Measurements from ENCODE around the gene RNF121.

RNF121 gene

DNA sequence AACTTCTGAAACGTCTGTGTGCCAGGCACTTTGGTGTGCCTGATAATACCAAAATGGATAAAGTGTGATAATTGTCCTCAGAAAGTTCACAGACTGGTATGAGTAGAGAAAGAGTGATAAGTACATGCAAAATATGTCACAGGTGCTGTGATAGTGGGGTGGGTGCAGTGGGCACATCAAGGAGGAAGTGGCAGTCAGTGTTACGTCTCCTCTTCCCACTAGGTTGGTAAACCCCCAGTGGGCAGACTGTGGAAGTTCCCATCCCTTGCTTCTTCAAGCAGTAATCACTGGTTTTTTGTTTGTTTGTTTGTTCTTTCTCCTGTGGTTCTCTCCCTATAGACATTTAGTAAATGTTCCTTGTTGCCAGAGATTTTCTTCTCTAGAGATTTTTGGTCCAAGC is 5.4 kb downstream of the RNF121 start:
- H3K27ac ChIP-seq: no peak overlapping the region
- TF ChIP-seq, protein P1, sequence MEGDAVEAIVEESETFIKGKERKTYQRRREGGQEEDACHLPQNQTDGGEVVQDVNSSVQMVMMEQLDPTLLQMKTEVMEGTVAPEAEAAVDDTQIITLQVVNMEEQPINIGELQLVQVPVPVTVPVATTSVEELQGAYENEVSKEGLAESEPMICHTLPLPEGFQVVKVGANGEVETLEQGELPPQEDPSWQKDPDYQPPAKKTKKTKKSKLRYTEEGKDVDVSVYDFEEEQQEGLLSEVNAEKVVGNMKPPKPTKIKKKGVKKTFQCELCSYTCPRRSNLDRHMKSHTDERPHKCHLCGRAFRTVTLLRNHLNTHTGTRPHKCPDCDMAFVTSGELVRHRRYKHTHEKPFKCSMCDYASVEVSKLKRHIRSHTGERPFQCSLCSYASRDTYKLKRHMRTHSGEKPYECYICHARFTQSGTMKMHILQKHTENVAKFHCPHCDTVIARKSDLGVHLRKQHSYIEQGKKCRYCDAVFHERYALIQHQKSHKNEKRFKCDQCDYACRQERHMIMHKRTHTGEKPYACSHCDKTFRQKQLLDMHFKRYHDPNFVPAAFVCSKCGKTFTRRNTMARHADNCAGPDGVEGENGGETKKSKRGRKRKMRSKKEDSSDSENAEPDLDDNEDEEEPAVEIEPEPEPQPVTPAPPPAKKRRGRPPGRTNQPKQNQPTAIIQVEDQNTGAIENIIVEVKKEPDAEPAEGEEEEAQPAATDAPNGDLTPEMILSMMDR (IDR thresholded peaks at IDR 0.05; ENCODE audit: low read depth, low read length, missing control alignments): no peak
- no peaks in the 10 kb centered on the region for H3K36me3 ChIP-seq (replicated peaks)
- DNase-seq: no peak
- in situ Hi-C loops (cut with HindIII; ENCODE audit: low pct_ligation_motif_present, low sequenced_read_pairs): no loop called here
- H3K4me3 ChIP-seq (ENCODE audit: low read depth, low read length): no peak overlapping the region
- H3K27me3 ChIP-seq (replicated peaks): no peaks in the 10 kb centered on the region

DNA sequence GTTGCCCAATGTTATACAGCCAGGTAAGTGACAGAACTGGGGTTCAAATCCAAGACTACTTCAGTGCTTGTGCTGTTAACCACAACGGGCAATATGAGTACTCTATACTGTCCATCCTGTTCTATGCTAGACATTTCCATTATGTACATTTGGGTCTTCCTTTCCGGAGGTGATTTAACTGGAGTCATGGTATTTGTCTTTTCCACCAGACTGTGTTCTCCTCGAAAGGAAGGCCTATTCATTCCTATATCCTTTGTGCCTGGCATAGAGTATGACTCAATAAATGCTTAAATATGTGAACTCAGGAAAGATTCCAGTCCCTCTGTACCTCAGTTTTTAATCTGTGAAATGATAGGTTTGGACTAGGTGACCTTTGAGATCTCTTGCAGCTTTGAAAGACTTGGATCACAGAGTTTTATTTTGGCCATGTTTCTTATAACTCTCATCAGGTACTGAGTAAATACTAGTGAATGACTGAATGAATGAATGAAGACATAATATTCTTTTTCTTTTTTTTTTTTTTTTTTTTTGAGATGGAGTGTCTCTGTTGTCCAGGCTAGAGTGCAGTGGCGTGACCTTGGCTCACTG is 6.6 kb downstream of the RNF121 start:
- no peaks in the 10 kb centered on the region for H3K27me3 ChIP-seq (replicated peaks)
- TF ChIP-seq, protein P1 (IDR thresholded peaks at IDR 0.05; ENCODE audit: low read depth, low read length, missing control alignments): no peak
- no peak overlapping the region for H3K27ac ChIP-seq
- no peak overlapping the region for H3K4me3 ChIP-seq (ENCODE audit: low read depth, low read length)
- no peaks in the 10 kb centered on the region for H3K36me3 ChIP-seq (replicated peaks)
- DNase-seq: no peak
- in situ Hi-C loops (cut with HindIII; ENCODE audit: low pct_ligation_motif_present, low sequenced_read_pairs): no loop called here

- peak; percentile 76 for DNase-seq
- in situ Hi-C loops (cut with HindIII; ENCODE audit: low pct_ligation_motif_present, low sequenced_read_pairs): no loop called here
- H3K27me3 ChIP-seq (replicated peaks): no peaks in the 10 kb centered on the region
- no peak overlapping the region for H3K4me3 ChIP-seq (ENCODE audit: low read depth, low read length)
- TF ChIP-seq, protein P1 (IDR thresholded peaks at IDR 0.05; ENCODE audit: low read depth, low read length, missing control alignments): no peak
- H3K36me3 ChIP-seq (replicated peaks): no peaks in the 10 kb centered on the region
- H3K27ac ChIP-seq: peak overlapping the region; percentile 46
These were observed 8.0 kb downstream of the RNF121 start for GRCh38 chr11:71936825-71937224.

GRCh38 chr11:71937826-71938225 is 9.0 kb downstream of the RNF121 start:
- Histone ChIP-seq H3K27me3 (replicated peaks) (no peaks in the 10 kb centered on the region), H3K36me3 (replicated peaks) (no peaks in the 10 kb centered on the region), H3K4me3 (ENCODE audit: low read depth, low read length) (no peak overlapping the region), H3K27ac (no peak overlapping the region)
- TF ChIP-seq, protein P1 (IDR thresholded peaks at IDR 0.05; ENCODE audit: low read depth, low read length, missing control alignments): no peak
- in situ Hi-C loops (cut with HindIII; ENCODE audit: low pct_ligation_motif_present, low sequenced_read_pairs): no loop called here
- DNase-seq: no peak

DNA sequence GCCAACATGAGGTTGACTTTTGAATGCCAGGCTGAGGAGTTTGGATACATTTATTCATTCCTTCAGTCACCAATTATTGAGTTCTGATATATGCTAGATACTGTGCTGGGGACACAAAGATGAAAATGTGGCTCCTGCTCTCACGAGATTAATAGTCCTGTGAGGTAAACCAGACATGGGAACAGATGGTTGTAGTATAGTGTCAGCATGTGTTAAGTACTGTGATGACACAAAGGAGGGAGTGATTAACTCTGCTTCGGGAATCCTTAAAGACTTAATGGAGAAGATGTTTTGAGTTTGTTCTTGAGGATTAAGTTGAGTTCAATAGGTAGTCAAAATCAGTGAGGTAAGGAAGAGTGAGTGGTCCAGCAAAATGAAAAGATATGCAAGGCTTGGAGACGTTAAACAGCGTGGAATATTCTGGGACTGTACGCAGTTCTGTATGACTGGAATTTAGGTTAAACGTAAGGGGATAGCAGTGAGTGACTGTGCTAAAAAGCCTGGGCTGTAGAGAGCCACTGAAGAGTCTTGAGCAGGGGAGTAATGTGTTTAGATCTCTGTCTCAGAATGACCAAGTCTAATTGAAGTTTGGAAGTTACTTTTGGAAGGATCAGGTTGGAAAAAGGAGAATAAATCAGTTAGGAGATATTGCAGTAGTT is 11.8 kb downstream of the RNF121 start:
- in situ Hi-C loops (cut with HindIII; ENCODE audit: low pct_ligation_motif_present, low sequenced_read_pairs): no loop called here
- Histone ChIP-seq H3K4me3 (ENCODE audit: low read depth, low read length) (no peak overlapping the region), H3K36me3 (replicated peaks) (no peaks in the 10 kb centered on the region), H3K27ac (no peak overlapping the region), H3K27me3 (replicated peaks) (no peaks in the 10 kb centered on the region)
- TF ChIP-seq, protein P1 (IDR thresholded peaks at IDR 0.05; ENCODE audit: low read depth, low read length, missing control alignments): no peak
- DNase-seq: no peak
